Measurements from ENCODE around the gene CYP26C1. TPM values are rescaled to one million over a fixed set of nuclear protein-coding genes. Genes with fewer than 3 reads are reported as not detected.
"Not testable (repeated sequence)": the region's sequence is repeated elsewhere in the genome, so short reads cannot be mapped to it uniquely, and the experiment has no call there.

Gene CYP26C1
- polyA plus RNA-seq, 3 donors, result 0.09 to 0.14 TPM; not detected in 1

DNA sequence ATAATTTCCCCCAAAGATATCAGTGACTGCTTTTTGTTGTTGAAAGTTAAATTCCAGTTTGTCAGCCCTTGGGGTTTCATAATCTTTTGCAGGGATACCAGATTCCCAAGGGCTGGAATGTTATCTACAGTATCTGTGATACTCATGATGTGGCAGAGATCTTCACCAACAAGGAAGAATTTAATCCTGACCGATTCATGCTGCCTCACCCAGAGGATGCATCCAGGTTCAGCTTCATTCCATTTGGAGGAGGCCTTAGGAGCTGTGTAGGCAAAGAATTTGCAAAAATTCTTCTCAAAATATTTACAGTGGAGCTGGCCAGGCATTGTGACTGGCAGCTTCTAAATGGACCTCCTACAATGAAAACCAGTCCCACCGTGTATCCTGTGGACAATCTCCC, 16.3 kb downstream of the CYP26C1 start:
- no peak for DNase-seq

DNA sequence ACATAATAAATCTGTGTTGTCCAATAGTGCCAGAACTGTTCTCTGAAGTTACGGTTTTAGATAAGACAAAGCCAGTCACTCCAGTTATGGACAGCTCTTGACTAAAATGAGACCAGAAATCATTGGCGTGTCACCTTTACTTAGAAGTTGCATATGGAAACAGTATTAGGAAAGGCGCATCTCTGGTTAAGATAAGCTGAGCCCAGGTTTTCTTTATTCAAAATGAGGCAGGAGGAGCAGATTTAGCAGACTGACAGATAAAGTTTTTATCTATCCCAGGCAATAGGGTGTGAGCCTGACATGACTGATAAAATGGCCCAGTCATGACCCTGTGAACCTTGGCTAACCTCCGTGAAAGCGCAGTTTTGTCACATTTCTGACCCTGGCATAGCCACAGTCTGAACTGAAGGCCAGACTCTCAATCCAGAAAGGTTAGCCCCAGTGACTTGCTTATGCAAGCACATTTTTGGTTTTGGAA, 17.3 kb downstream of the CYP26C1 start:
- DNase-seq, result no peak

DNA sequence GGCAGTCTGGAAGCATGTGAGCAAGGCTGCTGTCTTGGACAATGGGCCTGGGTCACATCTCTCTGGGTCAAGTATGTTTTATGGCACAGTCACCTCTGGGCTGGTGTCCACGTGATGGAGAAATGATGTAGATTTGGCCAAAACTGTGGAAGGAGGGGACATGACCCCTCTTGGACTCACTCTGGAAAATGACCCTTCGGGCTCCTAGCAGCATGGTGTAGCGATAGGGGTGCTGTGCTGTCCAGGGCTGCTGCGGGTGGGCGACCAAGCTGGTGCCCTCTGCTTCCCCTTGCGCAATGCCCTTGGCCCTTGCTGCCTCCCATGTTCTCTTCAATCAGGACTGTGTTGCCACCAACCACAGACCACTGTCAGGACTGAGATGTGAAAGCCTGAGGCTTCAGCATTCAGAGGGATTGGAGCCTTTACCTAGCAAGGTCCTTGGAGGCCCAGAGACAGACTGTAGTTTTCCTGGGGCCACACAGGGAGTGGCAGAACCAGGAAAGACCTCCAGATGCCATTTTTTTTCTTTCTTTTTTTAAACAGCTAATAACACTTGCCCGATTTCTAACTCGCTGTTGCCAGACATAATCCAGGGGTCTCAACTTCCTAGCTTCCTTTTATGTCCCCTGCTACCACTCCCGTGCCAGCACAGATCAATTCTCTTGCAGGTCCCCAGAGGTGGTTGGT, 19.2 kb downstream of the CYP26C1 start:
- DNase-seq, result no peak

DNA sequence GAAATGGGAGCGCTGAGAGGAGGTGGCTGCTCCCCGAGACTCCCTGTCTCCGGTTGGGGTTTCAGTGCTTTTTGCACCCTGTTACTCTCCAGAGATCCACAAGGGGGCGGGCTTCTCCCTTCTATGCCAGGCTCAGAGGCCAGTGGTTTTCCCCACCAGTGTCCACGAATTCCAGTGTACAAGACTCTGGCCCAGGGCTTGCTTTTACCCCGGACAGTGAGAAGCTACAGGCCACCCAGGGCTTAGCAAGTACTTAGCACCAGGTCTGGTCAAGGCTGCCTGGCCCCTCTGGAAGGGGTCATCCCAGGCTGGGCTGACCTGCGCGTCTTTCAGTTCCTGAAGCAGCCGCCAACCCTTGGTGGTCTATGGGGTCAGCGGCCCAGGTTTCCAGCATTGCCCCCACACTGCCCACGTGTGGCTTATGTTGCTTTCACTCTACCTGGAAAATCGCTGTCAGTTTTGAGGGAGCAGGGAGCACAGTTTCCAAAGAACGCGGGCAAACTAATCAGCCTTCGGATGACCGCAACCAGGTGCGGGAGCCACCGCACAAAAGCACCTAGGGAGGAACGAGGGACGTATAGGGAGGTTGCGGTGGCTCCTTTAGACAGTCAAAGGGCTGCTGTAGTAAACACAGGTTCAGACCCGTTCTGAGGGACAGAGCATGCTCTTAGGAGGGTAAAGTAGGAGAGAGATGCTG, 19.9 kb downstream of the CYP26C1 start:
- no peak for DNase-seq

DNA sequence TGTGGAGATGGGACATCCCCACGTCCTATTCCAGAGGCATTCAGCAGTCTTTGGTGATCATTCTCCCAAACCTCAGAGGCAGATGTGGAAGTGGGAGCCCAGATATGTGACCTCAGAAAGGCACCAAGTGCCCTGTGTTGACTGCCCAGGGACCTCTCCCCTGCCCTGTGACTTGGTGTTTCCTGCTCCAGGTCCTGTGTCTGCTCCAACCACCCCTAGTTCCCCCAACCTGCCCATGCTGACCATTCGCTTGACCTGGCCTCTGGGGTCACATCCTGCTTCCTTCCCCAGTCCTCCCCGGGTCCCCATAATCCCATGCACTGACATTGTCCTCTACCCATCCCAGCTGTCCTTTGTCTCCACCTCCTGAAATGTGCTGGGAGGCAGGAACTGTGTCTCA, 20.7 kb downstream of the CYP26C1 start:
- no peak for DNase-seq

DNA sequence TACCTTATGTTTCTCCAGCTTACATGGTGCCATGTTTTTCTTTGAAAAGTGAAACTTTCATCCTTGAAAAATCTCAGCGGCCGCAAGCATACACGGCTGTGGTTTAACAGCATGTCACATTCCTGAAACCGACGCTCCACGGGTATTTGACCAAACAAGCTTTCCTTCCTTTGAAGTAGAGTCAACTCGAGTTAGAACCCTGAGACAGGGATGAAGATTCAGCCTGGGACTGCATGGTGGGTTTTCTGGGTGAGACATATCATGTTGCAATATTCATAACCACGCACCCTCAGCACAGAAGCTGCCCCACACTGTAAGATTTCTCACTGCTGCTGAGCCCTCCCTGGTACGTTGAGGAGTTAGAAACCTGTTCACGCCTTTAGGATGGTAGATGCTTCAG, 21.2 kb downstream of the CYP26C1 start:
- no peak for DNase-seq

DNA sequence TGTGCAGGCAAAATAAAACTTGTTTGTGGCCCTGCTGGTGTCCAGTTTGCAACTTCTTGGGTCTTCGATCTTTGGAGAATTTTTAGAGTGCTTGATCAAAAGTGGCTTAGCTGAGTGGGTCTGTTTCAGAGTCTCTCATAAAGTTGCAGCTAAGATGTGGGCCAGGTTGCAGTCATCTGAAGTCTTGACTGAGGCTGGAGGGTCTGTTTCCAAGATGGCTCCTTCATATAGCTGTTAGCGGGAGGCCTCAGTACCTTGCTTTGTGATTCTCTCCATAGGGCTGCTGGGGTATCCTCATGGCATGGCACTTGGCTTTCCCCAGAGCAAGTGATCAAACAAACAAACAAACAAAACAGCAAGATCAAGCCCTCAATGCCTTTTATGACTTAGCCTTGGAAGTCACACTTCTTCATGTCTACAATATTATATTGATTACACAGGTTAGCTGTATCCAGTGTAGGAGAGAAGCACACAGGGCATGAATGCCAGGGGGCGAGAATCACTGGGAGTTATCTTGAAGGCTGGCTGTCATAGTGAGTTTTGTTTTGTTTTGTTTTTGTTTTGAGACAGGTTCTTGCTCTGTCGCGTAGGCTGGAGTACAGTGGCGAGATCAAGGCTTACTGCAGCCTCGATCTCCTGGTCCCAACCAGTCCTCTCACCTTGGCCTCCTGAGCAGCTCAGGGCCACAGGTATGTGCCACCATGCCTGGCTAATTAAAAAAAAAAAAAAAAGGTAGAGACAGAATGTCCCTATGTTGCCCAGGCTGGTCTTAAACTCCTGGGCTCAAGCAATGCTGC, 23.3 kb downstream of the CYP26C1 start:
- no peak for DNase-seq

DNA sequence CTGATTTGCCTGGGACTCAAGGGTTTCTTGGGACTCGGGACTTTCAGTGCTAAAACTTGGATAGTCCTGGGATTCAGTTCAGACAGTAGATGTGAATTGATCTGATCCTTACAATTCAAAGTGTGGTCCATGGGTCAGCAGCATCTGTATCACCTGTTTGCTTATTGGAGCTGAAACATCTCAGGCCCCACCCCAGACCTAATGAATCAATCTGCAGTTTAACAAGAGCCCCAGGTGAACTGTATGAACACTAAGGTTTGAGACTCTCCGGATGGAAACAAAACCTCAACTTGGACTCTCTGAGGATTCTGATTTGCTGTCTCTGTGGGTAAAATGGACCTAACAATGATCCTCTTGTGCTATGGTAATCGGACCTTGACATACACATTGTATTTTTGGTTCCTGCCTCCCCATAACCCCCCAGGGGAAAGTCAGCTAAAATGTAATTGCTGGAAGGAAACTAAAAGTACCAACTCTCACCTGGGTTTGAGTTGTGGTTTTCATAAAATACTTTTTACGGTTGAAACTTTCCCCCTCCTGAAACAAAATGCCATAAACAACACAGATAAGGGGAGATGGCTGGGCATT, 24.8 kb downstream of the CYP26C1 start:
- no peak for DNase-seq

DNA sequence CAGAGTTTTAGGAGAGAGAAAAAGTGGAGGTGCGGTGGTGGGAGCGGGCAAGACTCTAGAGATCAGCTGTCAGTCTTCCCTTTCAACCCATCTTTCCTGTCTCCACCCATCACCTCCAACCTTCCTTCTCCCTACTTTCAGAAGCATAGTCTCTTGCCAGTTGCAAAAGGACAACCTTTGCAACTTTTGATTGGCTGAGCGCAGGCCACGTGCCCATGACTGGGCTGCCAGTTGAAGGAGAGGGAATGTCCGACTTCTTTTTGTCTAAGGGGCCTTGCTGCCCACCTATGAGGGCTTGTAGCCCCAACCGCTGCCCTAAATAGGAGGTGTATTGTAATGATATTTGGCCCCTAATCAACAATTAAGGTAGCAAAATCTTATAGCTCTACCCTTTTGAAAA, 25.7 kb downstream of the CYP26C1 start:
- DNase-seq, result no peak

DNA sequence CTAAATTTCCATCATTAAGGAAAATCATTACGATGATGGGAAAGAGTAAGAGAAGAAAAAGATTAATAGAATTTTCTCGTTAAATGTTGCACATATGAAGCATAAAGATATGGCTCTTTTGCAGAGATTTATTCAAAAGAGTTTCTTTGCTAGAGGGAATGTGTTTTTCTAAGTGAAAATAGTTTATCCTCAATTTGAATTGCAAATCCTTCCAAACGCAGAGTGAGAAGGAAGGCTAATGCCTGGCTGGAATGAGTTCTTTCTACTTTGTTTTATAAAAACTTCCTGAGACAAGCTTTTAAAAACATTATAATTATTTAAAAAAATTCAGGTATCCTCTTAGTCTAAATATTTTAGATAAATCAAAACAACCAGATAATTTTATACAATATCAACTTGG, 27.2 kb downstream of the CYP26C1 start:
- no peak for DNase-seq

DNA sequence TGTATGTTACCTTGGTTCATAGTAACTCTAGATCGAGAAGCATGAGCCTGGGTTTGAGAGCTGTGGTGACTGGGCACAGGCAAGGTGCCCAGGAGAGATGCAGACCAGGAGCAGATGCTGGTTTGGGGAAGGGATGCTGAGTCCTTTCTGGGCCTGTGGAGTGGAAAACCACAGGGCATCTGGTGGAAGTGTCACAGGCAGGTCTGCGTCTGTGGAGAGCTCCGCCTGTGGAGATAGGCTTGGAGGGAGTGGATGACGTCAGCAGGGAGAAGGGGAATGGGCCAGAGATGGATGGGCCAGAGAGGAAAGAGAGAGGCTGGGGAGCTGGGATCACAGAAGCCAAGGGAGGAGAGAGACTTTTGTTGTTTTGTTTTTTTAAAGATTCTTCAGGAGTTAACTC, 27.9 kb downstream of the CYP26C1 start:
- no peak for DNase-seq

DNA sequence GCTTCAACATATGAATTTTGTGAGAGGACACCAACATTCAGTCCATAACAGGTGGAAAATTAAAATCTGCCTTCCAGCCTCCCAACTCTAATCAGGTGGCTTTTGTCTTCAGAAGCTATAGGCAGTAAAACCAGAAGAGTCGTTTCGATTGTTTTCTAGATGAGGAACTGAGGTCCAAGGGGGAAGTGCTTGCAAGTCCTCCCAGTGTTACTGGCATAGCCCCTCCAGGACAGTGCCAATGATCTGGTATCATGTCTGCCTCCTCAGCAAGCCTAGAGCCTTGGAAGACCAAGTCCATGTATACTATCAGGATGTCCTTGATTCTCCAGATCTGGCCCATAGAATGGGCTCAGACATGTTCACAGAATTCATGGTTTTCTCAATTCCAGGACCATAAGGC, 30.0 kb downstream of the CYP26C1 start:
- no peak for DNase-seq

DNA sequence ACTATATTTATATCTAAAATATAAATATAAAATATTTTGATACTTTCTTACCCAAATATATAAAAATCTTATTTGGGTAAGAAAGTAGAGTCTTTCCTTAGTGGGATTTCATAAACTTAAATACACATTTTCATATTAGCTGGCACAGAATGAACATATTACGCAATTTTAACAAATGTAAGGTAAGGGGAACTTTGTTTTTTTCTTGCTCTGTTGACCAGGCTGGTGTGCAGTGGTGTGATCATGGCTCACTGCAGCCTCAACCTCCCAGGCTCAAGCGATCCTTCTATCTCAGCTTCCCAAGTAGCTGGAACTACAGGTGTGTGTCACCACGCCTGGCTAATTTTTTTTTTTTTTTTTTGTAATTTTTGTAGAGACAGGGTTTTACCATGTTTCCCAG, 31.4 kb downstream of the CYP26C1 start:
- DNase-seq, result no peak

DNA sequence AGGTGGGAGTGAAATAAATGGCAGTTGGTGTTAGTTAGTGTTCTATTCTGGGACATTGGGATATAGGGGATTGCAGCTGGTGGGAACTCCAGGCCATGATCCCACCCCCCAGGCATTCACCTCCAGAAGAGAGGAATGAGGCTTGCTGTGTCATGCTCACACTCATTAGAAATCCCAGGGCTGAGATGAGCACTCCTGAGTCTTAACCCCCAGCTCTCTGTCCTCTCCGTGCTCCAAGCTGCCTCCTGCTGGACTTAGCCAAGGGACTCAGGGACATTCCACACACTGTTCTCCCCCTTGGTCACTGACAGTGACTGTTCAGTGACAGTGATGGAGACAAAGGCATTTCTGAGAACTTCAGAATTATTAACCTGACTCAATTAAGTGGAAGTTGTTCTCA, 34.6 kb downstream of the CYP26C1 start:
- DNase-seq, result no peak

DNA sequence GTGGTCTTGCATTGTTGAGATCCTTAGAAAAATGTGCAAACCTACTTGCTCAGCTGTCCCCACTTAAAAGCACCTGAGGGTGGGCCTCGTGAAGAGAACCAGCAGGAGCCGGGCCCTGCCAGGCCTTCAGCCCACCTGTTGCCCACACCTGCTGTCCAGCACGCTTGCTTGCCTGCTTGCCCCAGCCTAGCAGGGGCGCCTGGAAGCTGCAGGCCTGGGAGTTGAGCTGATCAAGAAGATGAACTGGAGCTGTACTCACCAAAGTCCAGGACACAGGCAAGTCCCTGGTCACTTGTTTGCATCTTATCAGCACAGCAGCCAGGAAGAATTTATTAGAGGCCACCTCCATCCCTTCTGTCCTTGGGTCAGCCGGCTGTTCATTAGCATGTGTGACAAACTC, 36.3 kb downstream of the CYP26C1 start:
- DNase-seq, result no peak

DNA sequence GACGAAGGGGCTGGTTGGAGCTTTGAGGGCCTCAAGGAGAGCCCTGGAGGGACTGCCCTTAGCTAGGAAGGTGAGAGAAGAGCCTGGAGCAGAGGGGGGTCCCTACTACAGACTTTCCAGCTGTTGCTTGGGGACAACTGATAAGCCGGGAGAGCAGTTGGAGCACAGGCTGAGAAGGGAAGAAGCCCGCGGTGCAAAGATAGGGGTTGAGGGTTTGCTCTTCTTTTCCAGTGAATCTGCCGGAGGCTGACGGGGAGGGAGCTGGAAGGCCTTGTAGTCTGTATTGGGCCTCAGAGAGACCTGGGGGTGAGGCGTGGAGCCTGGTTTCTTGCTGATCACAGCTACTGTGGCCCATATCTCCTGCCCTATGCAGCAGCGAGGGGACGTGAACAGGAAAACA, 36.8 kb downstream of the CYP26C1 start:
- DNase-seq, result no peak

DNA sequence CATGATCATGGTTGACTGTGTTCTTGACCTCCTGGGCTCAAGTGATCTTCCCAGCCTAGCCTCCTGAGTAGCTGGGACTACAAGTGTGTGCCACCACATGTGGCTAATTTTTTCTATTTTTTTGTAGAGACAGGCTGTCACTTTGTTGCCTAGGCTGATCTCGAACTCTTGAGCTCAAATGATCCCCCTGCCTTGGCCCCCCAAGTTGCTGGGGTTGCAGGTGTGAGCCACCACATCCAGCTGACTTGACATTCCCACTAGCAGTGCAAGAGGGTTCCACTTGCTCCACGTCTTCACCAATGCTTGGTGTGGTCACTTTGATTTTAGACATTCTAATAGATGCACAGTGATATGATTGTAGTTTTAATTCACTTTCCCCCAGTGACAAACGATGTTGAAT, 38.2 kb downstream of the CYP26C1 start:
- DNase-seq, result no peak

DNA sequence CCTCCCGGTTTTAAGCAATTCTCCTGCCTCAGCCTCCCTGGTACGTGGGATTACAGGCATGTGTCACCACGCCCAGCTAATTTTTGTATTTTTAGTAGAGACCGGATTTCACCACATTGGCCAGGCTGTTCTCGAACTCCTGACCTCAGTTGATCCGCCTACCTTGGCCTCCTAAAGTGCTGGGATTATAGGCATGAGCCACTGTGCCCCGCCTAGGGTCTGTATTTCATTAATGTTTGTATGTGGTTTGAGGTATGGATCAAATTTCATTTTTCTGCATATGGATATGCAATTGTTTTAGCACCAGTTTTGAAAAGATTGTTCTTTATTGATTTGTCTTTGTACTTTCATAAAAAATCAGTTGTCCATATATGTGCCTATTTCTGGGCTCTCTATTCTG, 39.1 kb downstream of the CYP26C1 start:
- DNase-seq, result no peak

DNA sequence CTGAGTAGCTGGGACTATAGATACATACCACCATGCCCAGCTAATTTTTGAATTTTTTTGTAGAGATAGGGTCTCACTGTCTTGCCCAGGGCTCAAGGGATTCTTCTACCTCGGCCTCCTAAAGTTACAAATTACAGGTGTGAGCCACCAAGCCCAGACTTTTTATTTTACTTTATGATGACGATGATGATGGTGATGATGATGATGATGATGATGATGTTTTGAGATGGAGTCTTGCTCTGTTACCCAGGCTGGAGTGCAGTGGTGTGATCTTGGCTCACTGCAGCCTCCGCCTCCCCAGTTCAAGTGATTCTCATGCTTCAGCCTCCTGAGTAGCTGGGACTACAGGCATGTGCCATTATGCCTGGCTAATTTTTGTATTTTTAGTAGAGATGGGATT, 40.5 kb downstream of the CYP26C1 start:
- not testable (repeated sequence) for DNase-seq

DNA sequence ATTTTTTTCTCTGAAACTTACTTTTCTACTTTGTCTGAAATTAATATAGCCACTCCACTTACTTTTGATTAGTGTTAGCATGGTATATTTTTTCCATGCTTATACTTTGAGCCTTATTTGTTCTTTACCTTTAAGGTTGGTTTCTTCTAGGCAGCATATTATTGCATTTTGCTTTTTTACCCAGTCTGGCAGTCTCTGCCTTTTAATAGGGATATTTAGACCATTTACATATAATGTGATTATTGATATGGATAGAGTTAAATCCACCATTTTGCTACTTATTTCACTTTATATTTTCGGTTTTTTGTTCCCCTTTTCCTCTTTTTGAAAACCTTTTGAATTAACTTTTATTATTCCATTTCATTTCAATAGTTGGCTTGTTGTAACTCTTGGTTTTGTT, 43.4 kb downstream of the CYP26C1 start:
- DNase-seq, result no peak

DNA sequence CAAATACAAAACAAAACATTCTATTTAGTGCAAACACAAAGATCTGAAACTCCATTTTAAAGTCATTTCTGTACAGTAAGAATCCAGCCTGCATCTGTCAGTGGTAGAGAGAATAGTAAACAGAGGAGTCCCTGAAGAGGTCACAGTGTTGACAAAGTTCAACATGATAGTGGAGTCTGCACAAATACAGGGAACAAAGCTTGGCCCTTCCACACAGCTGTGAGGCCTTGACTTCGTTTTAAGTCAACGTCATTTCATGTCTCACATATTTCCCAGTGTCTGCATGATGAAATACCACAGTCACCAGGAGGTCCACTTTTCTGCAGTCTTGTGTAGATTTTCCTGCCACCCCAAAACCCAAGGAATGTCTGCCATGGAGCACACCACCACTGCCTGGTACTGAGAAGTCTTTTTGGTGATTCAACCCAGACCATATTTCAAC, 46.1 kb downstream of the CYP26C1 start:
- no peak for DNase-seq

DNA sequence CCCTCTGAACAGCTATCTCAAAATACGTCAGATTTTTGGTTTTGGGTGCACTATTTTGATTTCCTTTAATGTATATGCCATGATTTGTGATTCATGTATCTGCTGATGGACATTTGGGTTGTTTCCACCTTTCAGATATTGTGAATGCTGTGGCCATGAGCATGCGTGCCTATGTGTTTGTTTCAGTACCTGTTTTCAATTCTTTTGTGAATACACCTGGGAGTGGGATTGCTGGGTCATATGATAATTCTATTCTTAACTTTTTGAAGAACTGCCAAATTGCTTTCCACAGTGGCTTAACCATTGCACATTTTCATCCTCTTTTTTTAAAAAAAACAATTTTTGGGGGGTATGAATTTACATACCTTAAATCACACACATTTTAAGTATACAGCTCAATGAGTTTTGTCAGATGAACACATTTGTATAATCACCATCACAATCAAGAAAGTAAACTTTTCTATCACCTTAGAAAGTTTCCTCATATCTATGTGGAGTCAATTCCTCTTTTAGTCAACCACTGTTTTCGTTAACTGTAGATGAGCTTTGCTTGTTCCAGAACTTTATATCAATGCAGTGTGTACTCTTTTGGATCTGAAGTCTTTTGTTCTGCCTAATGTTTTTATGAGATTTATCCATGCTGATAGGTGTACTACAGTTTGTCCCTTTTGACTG, 50.0 kb downstream of the CYP26C1 start:
- DNase-seq, result no peak

Data from renal pelvis (tissue), 4 donors.